CD14-positive monocyte (primary cell): Measurements from ENCODE around the gene ARHGAP45. TPM values are rescaled to one million over a fixed set of nuclear protein-coding genes. Genes with fewer than 3 reads are reported as not detected.

ENCODE experiments used
- DNase-seq, 3 donors: peaks; one replicate each; pipeline ENCODE4 v3.0.0-alpha.2; 2011 to 2022
- H2AFZ ChIP-seq: 2 replicates; pipeline ENCODE4 v1.6.0; 2012; ENCODE audit warnings: mild to moderate bottlenecking, low read depth, low read length, inconsistent platforms; ENCODE audit not compliant: insufficient read depth, poor library complexity, severe bottlenecking
- H3K27ac ChIP-seq, 2 donors: 1 replicate in 1 of 2; 2 replicates in 1 of 2; pipeline ENCODE4 v1.5.1; 2012 to 2013; ENCODE audit warnings: low read length in 2 of 2, control low read depth in 1 of 2, inconsistent platforms in 1 of 2, low read depth in 1 of 2, mild to moderate bottlenecking in 1 of 2
- H3K27me3 ChIP-seq, 2 donors: one replicate each; pipeline versions ENCODE4 v1.6.0 to v1.6.1; 2011 to 2013; ENCODE audit warnings: low read length in 2 of 2; ENCODE audit not compliant: control insufficient read depth in 2 of 2, insufficient read depth in 2 of 2
- H3K36me3 ChIP-seq, 2 donors: replicated peaks in 1 of 2; 1 replicate in 1 of 2; 2 replicates in 1 of 2; pipeline versions ENCODE4 v1.5.1 to v1.6.1; 2012 to 2013; ENCODE audit warnings: low read length in 2 of 2, control low read depth in 1 of 2, inconsistent platforms in 1 of 2, mild to moderate bottlenecking in 1 of 2; ENCODE audit not compliant: insufficient read depth in 2 of 2, control insufficient read depth in 1 of 2
- H3K4me1 ChIP-seq, 2 donors: 1 replicate in 1 of 2; 2 replicates in 1 of 2; pipeline versions ENCODE4 v1.5.1 to v1.6.1; 2012 to 2013; ENCODE audit warnings: low read length in 2 of 2, control low read depth in 1 of 2, inconsistent platforms in 1 of 2, mild to moderate bottlenecking in 1 of 2, moderate library complexity in 1 of 2; ENCODE audit not compliant: insufficient read depth in 2 of 2, control insufficient read depth in 1 of 2
- H3K4me2 ChIP-seq: replicated peaks from 2 replicates; pipeline ENCODE3; 2012; ENCODE audit warnings: low read length, moderate library complexity, mild to moderate bottlenecking; ENCODE audit not compliant: poor library complexity, severe bottlenecking; ENCODE audit errors: extremely low read depth
- H3K4me3 ChIP-seq, 3 experiments: fragments of 200-600 bp in 1 of 3; sonication (generic) in 1 of 3; replicated peaks in 1 of 3; 1 replicate in 2 of 3; 2 replicates in 1 of 3; pipeline ENCODE4 v1.5.1; 2011 to 2013; ENCODE audit warnings: low read length in 3 of 3, mild to moderate bottlenecking in 3 of 3, control low read depth in 2 of 3, low read depth in 2 of 3, inconsistent platforms in 1 of 3, moderate library complexity in 1 of 3
- H3K79me2 ChIP-seq: 2 replicates; pipeline ENCODE4 v1.6.0; 2012; ENCODE audit warnings: mild to moderate bottlenecking, control low read depth, inconsistent platforms, low read length, moderate library complexity; ENCODE audit not compliant: insufficient read depth
- H3K9ac ChIP-seq: 2 replicates; pipeline ENCODE4 v1.6.0; 2017; ENCODE audit warnings: low read length, mild to moderate bottlenecking; ENCODE audit not compliant: insufficient read depth, poor library complexity, severe bottlenecking
- H3K9me3 ChIP-seq, 2 donors: replicated peaks in 1 of 2; 1 replicate in 1 of 2; 2 replicates in 1 of 2; pipeline versions ENCODE4 v1.5.1 to v1.6.1; 2012 to 2013; ENCODE audit warnings: low read length in 2 of 2, control low read depth in 1 of 2; ENCODE audit not compliant: control insufficient read depth in 1 of 2, insufficient read depth in 1 of 2
- H4K20me1 ChIP-seq: 2 replicates; pipeline ENCODE4 v1.6.0; 2012; ENCODE audit warnings: mild to moderate bottlenecking, low read length, control low read depth, moderate library complexity; ENCODE audit not compliant: insufficient read depth
- H3K27ac Mint-ChIP-seq, 7 donors: one replicate each; pipeline ENCODE4 v1.8.0; 2020; ENCODE audit warnings: mild to moderate bottlenecking in 7 of 7, mixed read lengths in 7 of 7, moderate library complexity in 6 of 7, inconsistent platforms in 2 of 7
- H3K27me3 Mint-ChIP-seq, 3 donors: one replicate each; pipeline ENCODE4 v1.8.0; 2021 to 2022; ENCODE audit warnings: low read depth in 3 of 3, mild to moderate bottlenecking in 3 of 3, mixed read lengths in 3 of 3, moderate library complexity in 3 of 3, inconsistent platforms in 1 of 3
- H3K36me3 Mint-ChIP-seq, 2 donors: one replicate each; pipeline ENCODE4 v1.8.0; 2020; ENCODE audit warnings: mixed read lengths in 2 of 2, inconsistent platforms in 1 of 2, mild to moderate bottlenecking in 1 of 2
- H3K4me1 Mint-ChIP-seq: one replicate; pipeline ENCODE4 v1.8.0; 2020; ENCODE audit warnings: mild to moderate bottlenecking, mixed read lengths
- H3K4me3 Mint-ChIP-seq, 2 donors: one replicate each; pipeline ENCODE4 v1.8.0; 2020; ENCODE audit warnings: mild to moderate bottlenecking in 2 of 2, mixed read lengths in 2 of 2, moderate library complexity in 1 of 2
- H3K9me3 Mint-ChIP-seq, 7 donors: one replicate each; pipeline ENCODE4 v1.8.0; 2020 to 2022; ENCODE audit warnings: mixed read lengths in 7 of 7, mild to moderate bottlenecking in 6 of 7, moderate library complexity in 6 of 7, inconsistent platforms in 2 of 7
- WGBS: methylation state at CpG from one replicate; pipeline ENCODE4 v1.1.5; 2013; ENCODE audit warnings: missing lambda C conversion rate; ENCODE audit not compliant: insufficient coverage; 5-methylcytosine and 5-hydroxymethylcytosine counted together
- intact Hi-C, 2 donors: fragments of 100-400 bp; cut with micrococcal nuclease; formaldehyde crosslinking; loops; one replicate each; pipeline versions ENCODE4 v1.15.0 to v1.15.1; 2023
- polyA plus RNA-seq, 3 donors: library from polyadenylated mRNA; depleted of rRNA in 1 of 3; unstranded in 2 of 3; stranded (reverse) in 1 of 3; fragments of 300-500 nt in 2 of 3; fragments of >200 nt in 1 of 3; fragmentation: Illumina TruSeq in 2 of 3; gene quantifications; 1 replicate in 2 of 3; 2 replicates in 1 of 3; pipeline ENCODE4 v1.2.3, GENCODE V29; 2012 to 2021
- TF ChIP-seq, protein P1 (sequence below): fragments of 200-600 bp; IDR thresholded peaks from one replicate; pipeline ENCODE4 v1.8.0; 2022; ENCODE audit warnings: antibody characterized with exemption, mild to moderate bottlenecking

The ARHGAP45 gene
- polyA plus RNA-seq, 3 donors = 108 to 308 (median 137) TPM

DNA sequence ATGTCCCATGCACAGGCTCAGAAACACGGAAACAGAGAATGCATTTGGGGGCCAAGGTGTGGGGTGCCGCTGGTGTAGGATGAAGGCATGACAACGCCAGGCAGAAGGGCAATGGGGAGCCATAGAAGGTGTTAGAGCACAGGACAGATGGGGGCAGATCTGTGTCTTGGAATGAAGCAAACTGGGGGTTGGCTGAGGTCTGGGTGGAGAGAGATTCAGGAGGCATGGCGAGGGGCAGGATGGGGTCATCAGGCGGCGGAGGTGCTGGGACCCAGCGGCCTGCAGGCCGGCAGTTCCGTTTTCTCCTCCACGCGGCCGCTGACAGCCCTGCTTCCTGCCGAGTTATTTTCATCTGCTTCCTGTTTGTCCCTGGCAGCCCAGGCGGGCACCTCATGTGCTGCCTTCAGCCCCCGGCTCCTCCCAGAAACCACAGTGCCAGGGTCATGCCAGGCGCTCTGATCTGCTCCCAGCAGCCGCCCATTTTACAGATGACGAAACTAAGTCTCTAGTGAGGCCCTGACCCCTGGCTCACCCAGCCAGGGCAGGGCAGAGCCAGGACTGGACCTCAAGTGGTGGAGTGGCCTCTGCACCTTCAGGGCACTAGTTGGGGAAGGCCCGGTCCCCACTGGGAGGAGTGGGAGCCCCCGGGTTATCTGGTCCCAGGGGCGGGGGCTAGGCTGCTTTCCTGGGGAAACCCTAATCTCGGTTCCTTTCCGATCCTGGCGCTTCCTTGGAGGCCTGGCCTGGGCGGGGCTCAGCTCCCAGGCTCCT lies 2.2 kb downstream of the ARHGAP45 start:
- TF ChIP-seq, protein P1, sequence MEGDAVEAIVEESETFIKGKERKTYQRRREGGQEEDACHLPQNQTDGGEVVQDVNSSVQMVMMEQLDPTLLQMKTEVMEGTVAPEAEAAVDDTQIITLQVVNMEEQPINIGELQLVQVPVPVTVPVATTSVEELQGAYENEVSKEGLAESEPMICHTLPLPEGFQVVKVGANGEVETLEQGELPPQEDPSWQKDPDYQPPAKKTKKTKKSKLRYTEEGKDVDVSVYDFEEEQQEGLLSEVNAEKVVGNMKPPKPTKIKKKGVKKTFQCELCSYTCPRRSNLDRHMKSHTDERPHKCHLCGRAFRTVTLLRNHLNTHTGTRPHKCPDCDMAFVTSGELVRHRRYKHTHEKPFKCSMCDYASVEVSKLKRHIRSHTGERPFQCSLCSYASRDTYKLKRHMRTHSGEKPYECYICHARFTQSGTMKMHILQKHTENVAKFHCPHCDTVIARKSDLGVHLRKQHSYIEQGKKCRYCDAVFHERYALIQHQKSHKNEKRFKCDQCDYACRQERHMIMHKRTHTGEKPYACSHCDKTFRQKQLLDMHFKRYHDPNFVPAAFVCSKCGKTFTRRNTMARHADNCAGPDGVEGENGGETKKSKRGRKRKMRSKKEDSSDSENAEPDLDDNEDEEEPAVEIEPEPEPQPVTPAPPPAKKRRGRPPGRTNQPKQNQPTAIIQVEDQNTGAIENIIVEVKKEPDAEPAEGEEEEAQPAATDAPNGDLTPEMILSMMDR = no peak
- H4K20me1 ChIP-seq = peaks cover 76% of the 10 kb centered on the region
- Mint-ChIP-seq H3K4me3 (peak overlapping the region; percentile 90), H3K36me3 (peaks cover 30 to 54% of the 10 kb centered on the region in 2 donors), H3K4me1 (peaks cover 68% of the 10 kb centered on the region), H3K27ac (peak overlapping the region; percentile 92 to 98 (median 92)), H3K27me3 (peaks cover 0 to 3% (median 1%) of the 10 kb centered on the region in 3 donors), H3K9me3 (no peaks in the 10 kb centered on the region)
- H3K79me2 ChIP-seq = peaks cover 78% of the 10 kb centered on the region
- peaks cover 73 to 89% of the 10 kb centered on the region in 2 donors for H3K4me1 ChIP-seq
- H2AFZ ChIP-seq = no peak overlapping the region
- peak; percentile 94 to 95 (median 95) for DNase-seq
- peak overlapping the region; percentile 93 to 100 (median 98) for H3K4me3 ChIP-seq
- peaks cover 38 to 39% of the 10 kb centered on the region in 2 donors for H3K36me3 ChIP-seq
- peak overlapping the region; percentile 99 for H3K4me2 ChIP-seq
- H3K9me3 ChIP-seq = no peaks in the 10 kb centered on the region
- H3K27me3 ChIP-seq = no peaks in the 10 kb centered on the region
- peak overlapping the region; percentile 97 for H3K9ac ChIP-seq
- intact Hi-C loops = loop anchor here (1.0 to 5.0 kb wide), 3 partner anchors 8 to 47 kb away; partner anchors contain the start of genes GPX4 (in 2 of the 2), RNU6-2 (in 1 of the 2) and TMEM259 (in 1 of the 2)
- peak overlapping the region; percentile 79 to 93 for H3K27ac ChIP-seq
- 5% methylated on average over 20 of the region's 25 CpGs for WGBS

DNA sequence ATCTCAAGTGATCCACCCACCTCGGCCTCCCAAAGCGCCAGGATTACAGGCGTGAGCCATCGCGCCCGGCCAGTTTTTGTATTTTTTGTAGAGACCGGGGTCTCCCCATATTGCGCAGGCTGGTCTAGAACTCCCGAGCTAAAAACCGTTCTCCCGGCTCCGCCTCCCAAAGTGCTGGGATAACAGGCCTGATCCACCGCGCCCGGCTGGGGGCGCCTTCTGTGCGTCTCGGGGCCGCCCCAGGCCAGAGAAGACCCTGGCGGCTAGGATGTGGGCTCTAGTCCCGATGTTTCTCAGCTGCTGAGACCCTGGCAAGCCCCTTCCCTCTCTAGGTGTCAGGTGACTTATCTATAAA lies 3.6 kb downstream of the ARHGAP45 start:
- 92% methylated on average over 20 of the region's 21 CpGs for WGBS
- TF ChIP-seq, protein P1 = no peak
- peaks cover 82% of the 10 kb centered on the region for H4K20me1 ChIP-seq
- Mint-ChIP-seq H3K4me1 (peaks cover 61% of the 10 kb centered on the region), H3K9me3 (no peaks in the 10 kb centered on the region), H3K4me3 (no peak overlapping the region), H3K27me3 (peaks cover 0 to 1% (median 1%) of the 10 kb centered on the region in 3 donors), H3K36me3 (peaks cover 32 to 57% of the 10 kb centered on the region in 2 donors), H3K27ac (no peak overlapping the region)
- no peak overlapping the region for H3K9ac ChIP-seq
- no peak overlapping the region for H2AFZ ChIP-seq
- H3K27me3 ChIP-seq = no peaks in the 10 kb centered on the region
- intact Hi-C loops = loop anchor here in 1 of 2 donors (5.0 kb wide), 1 partner anchor 33 kb away; no protein-coding TSS in a partner anchor
- no peak overlapping the region for H3K4me3 ChIP-seq
- H3K27ac ChIP-seq = no peak overlapping the region
- peaks cover 88% of the 10 kb centered on the region for H3K79me2 ChIP-seq
- H3K36me3 ChIP-seq = peaks cover 43 to 47% of the 10 kb centered on the region in 2 donors
- H3K9me3 ChIP-seq = no peaks in the 10 kb centered on the region
- peaks cover 70 to 88% of the 10 kb centered on the region in 2 donors for H3K4me1 ChIP-seq
- no peak for DNase-seq
- H3K4me2 ChIP-seq = no peak overlapping the region
